Measurements from ENCODE around the gene EXOC6.

DNA sequence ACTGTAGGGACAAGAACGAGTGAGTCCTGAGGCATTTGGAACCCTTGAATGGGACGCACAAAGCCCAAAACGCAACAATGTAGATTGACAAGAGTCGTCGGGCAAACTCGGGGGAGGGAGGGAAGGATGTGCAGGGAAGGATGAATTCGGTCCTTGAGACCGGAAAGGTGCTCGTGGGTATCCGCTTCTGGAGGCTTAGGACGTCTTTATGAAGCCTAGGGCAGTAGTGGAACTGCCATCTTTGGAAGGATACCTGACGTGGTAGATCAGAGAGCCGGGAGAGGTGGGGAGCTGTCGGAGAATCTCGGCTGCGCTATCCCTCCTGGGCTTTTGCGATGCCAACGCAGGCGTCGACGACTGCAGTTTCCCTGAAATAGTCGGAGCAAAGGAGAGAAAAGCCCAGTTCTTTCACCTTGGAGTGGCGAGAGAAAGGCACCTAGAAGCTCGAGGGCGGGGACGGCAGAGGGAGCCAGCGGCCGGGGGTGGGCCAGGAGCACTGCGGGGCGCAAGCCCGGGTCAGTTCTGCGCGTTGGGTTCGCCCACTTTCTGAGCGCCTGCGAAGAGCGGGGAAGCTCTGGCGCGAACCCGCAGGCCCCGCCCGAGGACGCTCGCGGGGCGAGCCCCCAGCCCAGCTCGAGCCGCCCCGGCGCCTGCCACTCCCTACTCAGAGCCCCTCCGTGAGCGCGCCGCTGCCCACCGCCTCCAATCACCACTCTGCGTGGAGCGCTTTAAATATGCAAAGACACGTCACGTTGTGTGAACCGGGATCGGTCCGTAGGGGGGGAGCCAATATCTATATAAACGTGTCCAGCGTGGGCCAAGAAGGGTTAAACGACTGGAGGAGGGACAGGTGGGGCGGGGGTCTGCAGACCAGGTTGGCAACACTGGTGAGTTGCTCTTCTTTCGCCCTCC is 211.9 kb downstream of the EXOC6 start, which contains the start of gene CYP26C1:
- TF ChIP-seq, protein P1, sequence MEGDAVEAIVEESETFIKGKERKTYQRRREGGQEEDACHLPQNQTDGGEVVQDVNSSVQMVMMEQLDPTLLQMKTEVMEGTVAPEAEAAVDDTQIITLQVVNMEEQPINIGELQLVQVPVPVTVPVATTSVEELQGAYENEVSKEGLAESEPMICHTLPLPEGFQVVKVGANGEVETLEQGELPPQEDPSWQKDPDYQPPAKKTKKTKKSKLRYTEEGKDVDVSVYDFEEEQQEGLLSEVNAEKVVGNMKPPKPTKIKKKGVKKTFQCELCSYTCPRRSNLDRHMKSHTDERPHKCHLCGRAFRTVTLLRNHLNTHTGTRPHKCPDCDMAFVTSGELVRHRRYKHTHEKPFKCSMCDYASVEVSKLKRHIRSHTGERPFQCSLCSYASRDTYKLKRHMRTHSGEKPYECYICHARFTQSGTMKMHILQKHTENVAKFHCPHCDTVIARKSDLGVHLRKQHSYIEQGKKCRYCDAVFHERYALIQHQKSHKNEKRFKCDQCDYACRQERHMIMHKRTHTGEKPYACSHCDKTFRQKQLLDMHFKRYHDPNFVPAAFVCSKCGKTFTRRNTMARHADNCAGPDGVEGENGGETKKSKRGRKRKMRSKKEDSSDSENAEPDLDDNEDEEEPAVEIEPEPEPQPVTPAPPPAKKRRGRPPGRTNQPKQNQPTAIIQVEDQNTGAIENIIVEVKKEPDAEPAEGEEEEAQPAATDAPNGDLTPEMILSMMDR (conservative IDR thresholded peaks at IDR 0.05 in 1 of 2, IDR thresholded peaks at IDR 0.05 in 1 of 2; ENCODE audit: extremely low read depth in 1 of 2, insufficient read depth in 1 of 2, low read depth in 1 of 2, low read length in 2 of 2), result no peak
- TF ChIP-seq EZH2 (IDR thresholded peaks at IDR 0.05; ENCODE audit: borderline replicate concordance, low read length), result no peak

Measured in mammary epithelial cell (primary cell).